Lower leg skin (tissue), 3 donors: ENCODE measurements around the gene TCERG1L.

ENCODE experiments used
- CTCF ChIP-seq, 3 donors: fragments of 450-650 bp; IDR thresholded peaks; one replicate each; pipeline ENCODE4 v1.5.1; 2016; ENCODE audit warnings: antibody characterized with exemption in 3 of 3, mild to moderate bottlenecking in 3 of 3, moderate library complexity in 2 of 3
- POLR2A ChIP-seq, 2 donors: fragments of 450-650 bp; IDR thresholded peaks; one replicate each; pipeline ENCODE4 v1.6.1; 2016 to 2017; ENCODE audit warnings: antibody characterized with exemption in 2 of 2, mild to moderate bottlenecking in 1 of 2, moderate library complexity in 1 of 2

- TF ChIP-seq CTCF (IDR thresholded peaks at IDR 0.05) = no peak
- no peak for TF ChIP-seq POLR2A (IDR thresholded peaks at IDR 0.05)
These were observed 139.1 kb downstream of the TCERG1L start for GRCh38 chr10:131172433-131172832.
